Stimulated activated CD8-positive, alpha-beta memory T cell treated with anti-CD3 and anti-CD28 coated beads, Interleukin-15, amount 100 ng/mL, for 1 hour (primary cell): Measurements from ENCODE around the gene COPS7B.

Source experiments
- DNase-seq: peaks from one replicate; pipeline ENCODE4 v3.0.0-alpha.2; 2020; ENCODE audit warnings: low read depth

COPS7B gene

GRCh38 chr2:231785822-231786176, 446 bp upstream of the COPS7B start:
- no peak for DNase-seq

- no peak for DNase-seq
Measured at GRCh38 chr2:231786917-231787292, 660 bp downstream of the COPS7B start.

DNA sequence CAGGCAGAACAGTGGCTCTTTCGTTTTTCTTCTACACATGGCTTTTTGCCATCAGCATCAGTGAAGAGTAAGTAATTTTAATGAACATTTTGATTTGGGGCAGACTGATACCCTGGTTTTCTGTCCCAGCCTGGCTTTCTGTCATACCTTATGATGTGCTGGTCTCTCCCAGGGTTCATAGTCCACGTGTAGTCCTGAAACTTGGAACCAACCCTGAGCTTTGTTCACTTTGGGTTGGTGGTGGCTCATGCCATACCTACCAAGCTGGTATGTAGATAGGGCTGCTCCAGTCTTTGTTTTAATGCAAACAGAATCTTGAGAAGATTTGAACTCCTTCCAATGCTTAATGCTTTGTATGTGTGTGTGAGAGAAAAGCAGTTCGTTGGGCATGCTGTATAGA, 4.9 kb downstream of the COPS7B start:
- DNase-seq, result no peak

- no peak for DNase-seq
Measured at GRCh38 chr2:231794383-231794782, 8.1 kb downstream of the COPS7B start.

- no peak for DNase-seq
Measured at GRCh38 chr2:231795525-231796327, 9.5 kb downstream of the COPS7B start.

DNA sequence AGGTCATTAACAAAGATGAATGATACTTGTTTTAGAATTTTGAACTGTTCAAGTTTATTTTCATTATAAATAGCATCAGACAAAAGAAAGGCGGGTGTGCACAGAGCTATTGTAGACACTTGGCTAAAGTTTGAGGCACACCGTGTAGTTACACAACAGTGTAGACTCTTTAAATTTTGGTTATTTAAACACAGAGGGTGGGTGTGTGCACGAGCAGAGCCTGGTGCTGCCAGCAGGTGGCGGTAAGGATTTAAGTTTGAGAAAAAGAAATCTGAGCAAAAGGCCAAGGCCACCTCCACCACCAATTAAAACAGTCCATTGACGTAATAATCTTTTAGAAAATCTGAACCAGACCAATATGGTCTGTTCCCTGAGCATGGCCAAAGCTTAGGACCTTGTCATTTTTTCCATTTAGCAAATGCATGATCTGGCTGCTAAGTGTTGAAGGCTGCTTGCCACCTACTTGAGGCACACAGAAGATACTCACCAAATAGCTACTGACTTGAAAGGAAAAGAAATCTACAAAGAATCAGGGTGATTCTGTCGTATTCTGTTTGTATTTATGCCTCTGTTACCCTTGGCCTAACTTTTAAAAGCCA, 14.3 kb downstream of the COPS7B start:
- no peak for DNase-seq

GRCh38 chr2:231803501-231804138, 17.4 kb downstream of the COPS7B start:
- no peak for DNase-seq

- no peak for DNase-seq
Measured at GRCh38 chr2:231807020-231807419, 20.8 kb downstream of the COPS7B start.

- no peak for DNase-seq
Measured at GRCh38 chr2:231810905-231811304, 24.7 kb downstream of the COPS7B start.

DNA sequence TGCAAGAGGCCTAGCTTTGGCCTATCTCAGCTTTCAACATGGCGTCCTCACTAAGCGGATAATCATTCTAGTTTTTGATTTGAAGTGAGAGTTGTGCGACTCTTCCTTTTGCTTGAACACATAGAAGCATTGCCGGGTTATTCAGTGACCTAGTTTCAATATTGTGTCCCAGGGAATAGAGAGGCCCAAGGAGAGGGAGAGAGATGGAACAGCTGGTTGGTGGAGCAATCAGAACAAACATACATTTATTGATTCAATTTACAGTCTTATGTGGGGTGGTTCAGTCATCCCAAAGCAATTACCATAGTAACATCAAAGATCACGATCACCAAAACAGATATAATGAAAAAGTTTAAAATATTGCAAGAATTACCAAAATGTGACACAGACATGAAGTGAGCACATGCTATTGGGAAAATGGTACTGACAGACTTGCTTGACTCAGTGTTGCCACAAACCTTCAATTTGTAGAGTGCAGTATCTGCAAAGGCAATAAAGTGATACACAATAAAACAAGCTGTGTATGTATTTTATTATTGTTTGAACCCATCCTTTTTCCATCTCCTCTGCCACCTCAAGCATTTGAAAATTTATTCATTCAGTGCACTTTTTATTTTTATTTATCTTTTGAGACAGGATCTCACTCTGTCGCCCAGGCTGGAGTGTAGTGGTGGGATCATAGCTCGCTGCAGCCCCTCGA, 30.2 kb downstream of the COPS7B start:
- DNase-seq, result no peak

DNA sequence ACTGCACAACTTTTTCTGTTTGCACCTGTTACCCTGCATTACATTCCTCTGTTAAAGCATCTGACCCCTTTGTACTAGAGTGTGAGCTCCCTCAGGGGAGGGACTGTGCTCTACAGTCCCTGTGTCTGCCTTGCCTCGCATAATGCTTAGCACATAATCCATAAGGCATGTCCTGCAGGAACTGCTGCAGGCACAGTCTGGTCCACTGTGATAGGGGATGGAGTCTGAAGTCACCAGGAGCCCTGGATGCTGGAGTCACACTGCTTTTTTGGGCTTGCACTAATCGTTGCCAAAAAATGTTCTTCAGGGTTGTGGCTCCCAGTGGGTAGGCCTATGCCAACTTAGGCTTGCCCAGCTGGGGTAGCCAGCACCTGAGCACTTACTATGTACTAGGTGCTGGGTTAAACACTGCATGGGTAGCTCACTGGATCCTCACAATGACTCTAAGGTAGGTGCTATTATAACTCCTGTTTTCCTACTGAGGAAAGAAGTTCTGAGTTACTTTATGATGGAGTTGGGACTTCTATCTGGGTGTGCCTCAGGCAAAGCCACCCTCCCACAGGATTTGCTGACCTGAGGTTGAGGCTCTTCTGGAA, 33.3 kb downstream of the COPS7B start:
- DNase-seq, result no peak

DNA sequence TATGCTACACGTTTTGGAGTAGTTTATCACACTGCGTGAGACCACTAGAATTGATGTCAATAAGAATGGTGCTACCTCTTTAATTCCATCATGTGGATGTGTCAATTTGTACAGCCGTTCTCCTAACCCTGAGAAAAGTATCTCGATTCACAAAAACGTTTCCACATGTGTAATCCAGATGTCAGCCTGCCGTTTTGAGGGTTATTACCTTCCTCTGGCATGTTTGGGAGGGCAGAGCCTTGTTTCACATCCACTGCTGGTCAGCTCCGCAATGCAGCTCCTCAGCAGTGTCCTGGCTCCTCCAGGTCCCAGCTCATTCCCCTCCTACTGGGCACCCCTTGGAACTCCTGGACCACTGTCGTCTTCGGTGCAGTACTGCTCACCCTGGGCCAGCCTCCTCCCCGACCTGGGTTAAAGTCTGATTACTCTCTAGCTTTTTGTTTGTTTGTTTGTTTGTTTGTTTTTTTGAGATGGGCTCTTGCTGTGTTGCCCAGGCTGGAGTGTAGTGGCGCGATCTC, 34.6 kb downstream of the COPS7B start:
- DNase-seq, result no peak

DNA sequence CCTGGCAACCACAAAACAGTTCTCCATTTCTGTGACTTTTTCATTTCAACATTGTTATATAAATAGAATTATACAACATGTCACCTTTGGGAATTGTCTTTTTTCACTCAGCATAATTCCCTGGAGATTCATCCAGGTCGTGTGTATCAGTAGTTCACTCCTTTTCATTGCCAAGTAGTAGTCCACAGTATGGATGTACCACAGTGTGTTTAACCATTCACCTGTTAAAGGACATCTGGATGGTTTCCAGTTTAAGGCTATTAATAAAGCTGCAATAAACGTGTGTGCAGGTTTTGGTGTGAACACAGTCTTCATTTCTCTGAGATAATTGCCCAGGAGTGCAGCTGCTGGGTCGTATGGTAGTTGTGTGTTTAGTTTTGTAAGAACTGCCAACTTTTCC, 35.7 kb downstream of the COPS7B start:
- no peak for DNase-seq

DNA sequence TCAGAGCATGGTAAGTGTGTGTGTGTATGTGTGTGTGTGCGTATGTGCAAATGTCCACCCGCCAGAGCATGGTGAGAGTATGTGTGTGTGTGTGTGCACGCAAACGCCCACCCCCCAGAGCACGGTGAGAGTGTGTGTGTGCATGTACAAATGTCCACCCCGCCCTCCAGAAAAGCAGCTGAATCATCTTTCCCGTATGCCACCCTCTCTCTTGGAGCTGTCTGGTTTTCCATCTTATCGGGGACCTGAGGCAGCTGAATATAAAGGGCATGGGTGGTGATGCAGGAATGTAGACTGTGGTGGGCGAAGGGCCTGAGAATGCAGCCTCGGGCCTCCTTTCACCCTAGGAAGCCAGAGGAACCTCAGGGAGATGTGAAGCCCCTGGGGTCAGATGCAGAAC, 66.9 kb downstream of the COPS7B start:
- no peak for DNase-seq

DNA sequence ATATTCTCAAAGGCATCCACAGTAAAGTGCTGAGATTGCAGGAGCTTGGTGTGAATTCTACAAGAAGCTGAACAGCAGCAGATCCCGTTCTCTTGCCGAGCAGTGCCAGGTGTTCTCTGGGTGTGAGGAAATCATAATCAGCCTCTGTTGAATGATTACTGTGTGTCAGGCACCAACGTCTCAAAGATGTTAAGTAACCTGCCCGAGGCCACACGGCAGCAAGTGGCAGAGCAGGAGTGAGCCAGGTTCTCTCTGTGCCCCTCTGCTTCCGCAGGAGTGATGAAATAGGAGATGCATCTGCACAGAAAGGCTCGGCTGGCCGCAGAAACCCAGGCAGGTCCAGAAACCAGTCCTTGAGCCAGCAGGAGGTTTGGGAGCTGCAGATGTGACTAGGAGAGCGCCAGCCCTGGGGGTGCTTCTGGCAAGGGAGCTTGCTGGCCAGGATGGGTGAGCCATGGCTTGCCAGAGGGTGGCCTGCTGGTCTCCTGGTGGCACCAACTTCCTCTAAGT, 68.4 kb downstream of the COPS7B start:
- DNase-seq, result no peak

DNA sequence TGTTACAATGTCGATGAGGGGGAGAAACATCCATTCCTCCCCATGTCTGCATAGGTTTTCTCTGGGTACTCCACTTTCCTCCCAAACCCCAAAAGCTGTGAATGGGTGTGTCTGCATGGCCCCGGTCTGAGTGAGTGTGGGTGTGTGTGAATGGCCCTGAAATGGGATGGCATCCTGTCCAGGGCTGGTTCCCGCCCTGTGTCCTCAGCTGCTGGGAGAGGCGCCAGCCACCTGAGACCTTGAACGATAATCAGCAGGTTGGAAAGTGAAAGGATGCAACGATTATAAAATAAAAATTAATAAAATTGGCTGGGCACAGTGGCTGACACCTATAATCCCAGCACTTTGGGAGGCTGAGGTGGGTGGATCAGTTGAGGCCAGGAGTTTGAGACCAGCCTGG, 70.7 kb downstream of the COPS7B start:
- no peak for DNase-seq
